GM12878 (cell line): ENCODE data around the gene TAF3. TPM values are rescaled to one million over a fixed set of nuclear protein-coding genes. Genes with fewer than 3 reads are reported as not detected.

Experiments
- ATAC-seq: fragments of 200-7000 bp; cut with Tn5 transposase; 3 replicates; pipeline ENCODE4 v1.9.1; 2020; ENCODE audit warnings: mild to moderate bottlenecking, moderate library complexity
- BruUV-seq: library from RNA; stranded (reverse); fragments of 400-500 nt; replicated peaks from 2 replicates; lab custom pipeline; 2021; lab: Mats Ljungman, UMichigan
- CTCF ChIA-PET: fragments of 300-600 bp; sonication (Branson Sonifier 250); formaldehyde crosslinking; extraction: SDS; loops from one replicate; lab custom pipeline; 2021; ENCODE audit warnings: inconsistent platforms; lab: Yijun Ruan, JAX
- POLR2A ChIA-PET: fragments of 350-600 bp; formaldehyde crosslinking; extraction: SDS; loops from one replicate; lab custom pipeline; 2021; ENCODE audit warnings: inconsistent platforms; lab: Charles Lee
- RAD21 ChIA-PET: fragments of 300-600 bp; sonication (Branson Sonifier 250); formaldehyde crosslinking; loops from one replicate; lab custom pipeline; 2023; ENCODE audit warnings: antibody characterized with exemption; ENCODE audit not compliant: unreplicated experiment; lab: Charles Lee
- SMC1A ChIA-PET: fragments of 300-600 bp; sonication (Branson Sonifier 250); formaldehyde crosslinking; loops from one replicate; lab custom pipeline; 2023; ENCODE audit not compliant: unreplicated experiment, uncharacterized antibody; lab: Charles Lee
- DNase-seq: peaks from one replicate; pipeline ENCODE4 v3.0.0-alpha.2; 2011; ENCODE audit warnings: low read depth, low spot score
- FAIRE-seq: peaks from 3 replicates; lab custom pipeline; 2011; peaks lifted over from hg19 to GRCh38; lab: Jason Lieb, UNC
- H2AFZ ChIP-seq: 2 replicates; pipeline ENCODE4 v1.6.0; 2011; ENCODE audit warnings: low read depth, low read length, control low read depth; ENCODE audit not compliant: control insufficient read depth
- H3K27ac ChIP-seq: 2 replicates; pipeline ENCODE4 v1.5.1; 2011; ENCODE audit warnings: control low read depth; ENCODE audit not compliant: control insufficient read depth, insufficient read depth
- H3K27me3 ChIP-seq, 2 experiments: replicated peaks in 1 of 2; 2 replicates each; pipeline versions ENCODE4 v1.6.0 to v1.6.1; 2011; ENCODE audit warnings: low read length in 1 of 2; ENCODE audit not compliant: control insufficient read depth in 2 of 2, insufficient read depth in 2 of 2
- H3K36me3 ChIP-seq, 2 experiments: 2 replicates each; pipeline ENCODE4 v1.5.1; 2011; ENCODE audit warnings: low read length in 1 of 2; ENCODE audit not compliant: control insufficient read depth in 2 of 2, insufficient read depth in 2 of 2
- H3K4me1 ChIP-seq: 2 replicates; pipeline ENCODE4 v1.6.1; 2011; ENCODE audit warnings: mild to moderate bottlenecking, low read length, moderate library complexity, mixed read lengths; ENCODE audit not compliant: control insufficient read depth, insufficient read depth
- H3K4me2 ChIP-seq: 2 replicates; pipeline ENCODE4 v1.6.0; 2011; ENCODE audit warnings: control low read depth; ENCODE audit not compliant: control insufficient read depth, insufficient read depth
- H3K4me3 ChIP-seq: fragments of 200-600 bp; sonication (generic); 2 replicates; pipeline ENCODE4 v1.5.1; 2016
- H3K79me2 ChIP-seq: 2 replicates; pipeline ENCODE4 v1.6.0; 2011; ENCODE audit warnings: low read length; ENCODE audit not compliant: control insufficient read depth, insufficient read depth
- H3K9ac ChIP-seq: 2 replicates; pipeline ENCODE4 v1.8.0; 2011; ENCODE audit warnings: low read length, control low read depth, mixed read lengths; ENCODE audit not compliant: control insufficient read depth, insufficient read depth
- H3K9me3 ChIP-seq: replicated peaks from 3 replicates; pipeline ENCODE4 v1.5.1; 2011; ENCODE audit warnings: mild to moderate bottlenecking, low read length; ENCODE audit not compliant: control insufficient read depth, insufficient read depth
- H4K20me1 ChIP-seq: 2 replicates; pipeline ENCODE4 v1.6.0; 2011; ENCODE audit not compliant: control insufficient read depth, insufficient read depth
- MTA3 ChIP-seq: IDR thresholded peaks from 2 replicates; pipeline ENCODE4 v1.6.1; 2012; ENCODE audit warnings: low read length, inconsistent platforms, borderline replicate concordance
- SIN3A ChIP-seq: IDR thresholded peaks from 2 replicates; pipeline ENCODE4 v1.6.1; 2012; ENCODE audit warnings: low read depth, low read length, improper control_type of control experiment
- SMARCA5 ChIP-seq: fragments of 450-650 bp; IDR thresholded peaks from 2 replicates; pipeline ENCODE4 v1.6.1; 2017; ENCODE audit warnings: mild to moderate bottlenecking
- WGBS: methylation state at CpG from one replicate; pipeline ENCODE4 v1.1.6; 2016; ENCODE audit warnings: low lambda C conversion rate; ENCODE audit not compliant: insufficient replicate concordance, insufficient coverage; ENCODE audit errors: missing lambda C conversion rate; 5-methylcytosine and 5-hydroxymethylcytosine counted together
- in situ Hi-C: fragments of 300-500 bp; cut with MboI; formaldehyde crosslinking; loops from 9 replicates; pipeline ENCODE4 v1.14.3; 2018; ENCODE audit warnings: mixed read lengths
- intact Hi-C: fragments of 100-400 bp; cut with micrococcal nuclease; formaldehyde crosslinking; loops from one replicate; pipeline ENCODE4 v1.14.2; 2022; ENCODE audit not compliant: unreplicated experiment
- polyA plus RNA-seq, 11 experiments: library from polyadenylated mRNA; depleted of rRNA in 4 of 11; unstranded in 6 of 11; stranded (reverse) in 5 of 11; fragments of >200 nt; fragmentation: Nextera tagmentation in 4 of 11; fragmentation: Illumina TruSeq in 1 of 11; extraction: Ambion mirVana in 4 of 11; extraction: Trizol in 1 of 11; gene quantifications; 1 replicate in 1 of 11; 2 replicates in 10 of 11; pipeline versions ENCODE4 v1.2.1 to v1.2.3, GENCODE V29; 2011 to 2016; ENCODE audit warnings: inconsistent platforms in 2 of 11, missing spikeins in 2 of 11, low read depth in 1 of 11
- total RNA-seq, 4 experiments: library from RNA; depleted of rRNA in 3 of 4; stranded (reverse); fragments of >200 nt in 3 of 4; fragmentation: Illumina TruSeq in 1 of 4; extraction: Trizol in 1 of 4; gene quantifications; 2 replicates each; pipeline versions ENCODE4 v1.2.1 to v1.2.3, GENCODE V29; 2013 to 2021

TAF3 gene
- total and polyA plus RNA-seq, 10 of the 15 experiments (the other 5 are each of a cell fraction or from before 2014, with no cell fraction given) = 2.0 to 10.1 (median 3.7) TPM

GRCh38 chr10:7902413-7902812 lies 84.1 kb downstream of the TAF3 start:
- intact Hi-C loops (no loop called here), in situ Hi-C loops (no loop called here)
- no peak for DNase-seq
- no peaks in the 10 kb centered on the region; the same call in 1 of the 2 replicates for H3K79me2 ChIP-seq
- BruUV-seq = no TSS peak
- CTCF ChIA-PET = no interaction called here
- H3K4me3 ChIP-seq = no peak overlapping the region
- RAD21 ChIA-PET = no interaction called here
- no peaks in the 10 kb centered on the region for H4K20me1 ChIP-seq
- SMC1A ChIA-PET = no interaction called here
- TF ChIP-seq SMARCA5 = no peak
- H3K36me3 ChIP-seq = peaks cover 0 to 1% of the 10 kb centered on the region in 2 experiments; a peak in 2 of 4 replicates
- H3K27me3 ChIP-seq = no peaks in the 10 kb centered on the region
- no peak overlapping the region for H2AFZ ChIP-seq
- FAIRE-seq = no peak
- ATAC-seq = no peak
- H3K27ac ChIP-seq = no peak overlapping the region
- H3K9me3 ChIP-seq = no peaks in the 10 kb centered on the region
- no peak overlapping the region for H3K9ac ChIP-seq
- 92% methylated on average over 8 of the region's 8 CpGs for WGBS
- H3K4me2 ChIP-seq = no peak overlapping the region
- POLR2A ChIA-PET = no interaction called here
- no peaks in the 10 kb centered on the region for H3K4me1 ChIP-seq

DNA sequence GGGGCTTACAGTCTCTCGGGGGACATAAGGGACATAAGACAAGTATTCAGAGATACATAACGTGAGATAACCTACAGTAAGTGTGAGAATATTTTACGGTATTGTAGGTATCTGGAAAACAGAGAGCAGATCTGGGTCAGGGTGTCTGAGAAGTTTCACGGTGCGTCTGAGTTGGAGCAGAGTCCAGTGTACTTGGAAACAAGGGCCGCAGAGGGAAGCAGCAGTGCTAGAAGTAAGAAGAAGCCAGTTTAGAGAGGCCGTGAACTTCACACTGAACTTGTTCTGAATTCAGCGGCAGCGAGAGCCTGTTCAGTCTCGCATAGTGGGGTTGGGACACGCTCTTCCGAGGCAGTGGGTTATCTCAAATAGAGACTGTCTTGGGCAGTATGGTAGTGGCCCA lies 85.5 kb downstream of the TAF3 start:
- Histone ChIP-seq H3K4me1 (no peaks in the 10 kb centered on the region), H3K27ac (no peak overlapping the region), H3K9me3 (no peaks in the 10 kb centered on the region), H4K20me1 (no peaks in the 10 kb centered on the region), H2AFZ (no peak overlapping the region), H3K79me2 (no peaks in the 10 kb centered on the region; the same call in 1 of the 2 replicates), H3K27me3 (no peaks in the 10 kb centered on the region), H3K9ac (no peak overlapping the region), H3K4me3 (no peak overlapping the region), H3K36me3 (peaks cover 0 to 1% of the 10 kb centered on the region in 2 experiments; a peak in 1 of 4 replicates), H3K4me2 (no peak overlapping the region)
- TF ChIP-seq MTA3 = no peak
- no peak for TF ChIP-seq SIN3A
- intact Hi-C loops (no loop called here), in situ Hi-C loops (no loop called here)
- ATAC-seq (no peak), FAIRE-seq (no peak), DNase-seq (no peak)
- 97% methylated on average over 12 of the region's 12 CpGs for WGBS
- ChIA-PET POLR2A (no interaction called here), RAD21 (no interaction called here), CTCF (no interaction called here), SMC1A (no interaction called here)
- no TSS peak for BruUV-seq
